ENCODE results near the gene PM20D2. TPM values are rescaled to one million over a fixed set of nuclear protein-coding genes. Genes with fewer than 3 reads are reported as not detected.

Gene PM20D2
- total and polyA plus RNA-seq, 2 of the 13 experiments (the other 11 are each of a cell fraction or from before 2014, with no cell fraction given), result 13.3 to 26.3 TPM

GRCh38 chr6:89145956-89146717, at the start of gene PM20D2 (continued):
- TF ChIP-seq NKX3-1 (CRISPR knock-in tag; IDR thresholded peaks at IDR 0.05) (peak; percentile 59; the same call in 1 of the 2 replicates), ZNF737 (CRISPR knock-in tag; IDR thresholded peaks at IDR 0.05; ENCODE audit: borderline replicate concordance) (no peak), ZFP1 (CRISPR knock-in tag; IDR thresholded peaks at IDR 0.05) (no peak), ZNF232 (CRISPR knock-in tag; IDR thresholded peaks at IDR 0.05; ENCODE audit: borderline replicate concordance) (peak; percentile 96), SALL2 (CRISPR knock-in tag; IDR thresholded peaks at IDR 0.05) (peak; percentile 87), FOXJ3 (CRISPR knock-in tag; IDR thresholded peaks at IDR 0.05; ENCODE audit: borderline replicate concordance) (no peak), ZNF546 (CRISPR knock-in tag; conservative IDR thresholded peaks at IDR 0.05) (peak; percentile 88; the same call in 1 of the 2 replicates), RELA (CRISPR knock-in tag; IDR thresholded peaks at IDR 0.05) (no peak), HOXA7 (CRISPR knock-in tag; IDR thresholded peaks at IDR 0.05) (no peak), ZNF788 (CRISPR knock-in tag; IDR thresholded peaks at IDR 0.05; ENCODE audit: borderline replicate concordance) (no peak; the same call in 1 of the 2 replicates), FIP1L1 (IDR thresholded peaks at IDR 0.05; ENCODE audit: borderline replicate concordance, insufficient read depth, low read depth, low read length) (no peak), SMAD9 (CRISPR knock-in tag; IDR thresholded peaks at IDR 0.05) (peak; percentile 72; the same call in 1 of the 2 replicates), ZNF740 (CRISPR knock-in tag; IDR thresholded peaks at IDR 0.05) (no peak), ZNF44 (CRISPR knock-in tag; IDR thresholded peaks at IDR 0.05) (no peak), YY1 (IDR thresholded peaks at IDR 0.05; ENCODE audit: insufficient read depth, insufficient replicate concordance, low read depth, low read length) (peak; percentile 82), EP300 (IDR thresholded peaks at IDR 0.05; ENCODE audit: low read depth in 2 of 2, low read length in 2 of 2) (no peak), EP300 (CRISPR knock-in tag; IDR thresholded peaks at IDR 0.05; ENCODE audit: borderline replicate concordance) (no peak), ZNF451 (CRISPR knock-in tag; IDR thresholded peaks at IDR 0.05) (peak; percentile 77; the same call in 1 of the 2 replicates), ONECUT2 (CRISPR knock-in tag; IDR thresholded peaks at IDR 0.05) (no peak), IKZF4 (CRISPR knock-in tag; IDR thresholded peaks at IDR 0.05; ENCODE audit: borderline replicate concordance, low read depth, not compliant biosample characterization) (peak; percentile 72), MYNN (CRISPR knock-in tag; IDR thresholded peaks at IDR 0.05; ENCODE audit: low read depth) (no peak), ISX (CRISPR knock-in tag; conservative IDR thresholded peaks at IDR 0.05) (no peak), U2AF2 (IDR thresholded peaks at IDR 0.05; ENCODE audit: low read depth, low read length) (no peak), PITX1 (CRISPR knock-in tag; IDR thresholded peaks at IDR 0.05) (peak; percentile 23; the same call in 1 of the 2 replicates), KLF6 (CRISPR knock-in tag; IDR thresholded peaks at IDR 0.05) (no peak; the same call in 1 of the 2 replicates), TAF1 (CRISPR knock-in tag; IDR thresholded peaks at IDR 0.05) (peak; percentile 85), ZNF775 (CRISPR knock-in tag; IDR thresholded peaks at IDR 0.05; ENCODE audit: borderline replicate concordance) (no peak), ZNF350 (CRISPR knock-in tag; IDR thresholded peaks at IDR 0.05; ENCODE audit: borderline replicate concordance, low read depth) (no peak), E2F1 (CRISPR knock-in tag; IDR thresholded peaks at IDR 0.05) (peak; percentile 81; the same call in 1 of the 2 replicates)

Measured in HepG2 (cell line).